Femur (tissue), 1 donor: ENCODE results near the gene UGT2B15.
"Not testable (repeated sequence)": the region's sequence is repeated elsewhere in the genome, so short reads cannot be mapped to it uniquely, and the experiment has no call there.

Experiments used
- DNase-seq: peaks from one replicate; pipeline ENCODE4 v3.0.0-alpha.2; 2017

The UGT2B15 gene

DNA sequence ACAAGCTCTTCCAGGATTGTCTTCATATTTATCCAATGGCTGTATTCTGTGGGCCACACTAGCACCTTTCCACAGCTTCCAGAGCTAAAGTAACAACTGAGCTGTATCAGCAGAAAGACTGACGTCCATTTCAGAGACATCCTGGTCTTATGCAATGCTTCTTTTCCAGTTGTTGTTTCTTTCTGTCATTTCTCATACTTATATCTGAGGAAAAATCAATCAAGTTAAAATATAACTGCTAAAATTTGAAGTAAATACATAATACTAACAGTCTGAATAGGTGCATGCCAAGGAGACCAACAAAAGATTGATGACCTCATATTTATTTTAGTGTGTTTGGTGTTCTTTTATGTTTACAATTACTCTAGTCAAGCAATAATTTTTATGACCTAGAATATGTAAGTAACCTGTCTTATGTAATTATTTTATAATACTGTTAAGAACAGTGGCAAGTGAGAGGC lies at the start of gene UGT2B15:
UGT2B15 (minus strand) TSS at position 174 of the 461 bp plus-strand sequence; CDS start at position 140, 34 bp downstream.
- not testable (repeated sequence) for DNase-seq

DNA sequence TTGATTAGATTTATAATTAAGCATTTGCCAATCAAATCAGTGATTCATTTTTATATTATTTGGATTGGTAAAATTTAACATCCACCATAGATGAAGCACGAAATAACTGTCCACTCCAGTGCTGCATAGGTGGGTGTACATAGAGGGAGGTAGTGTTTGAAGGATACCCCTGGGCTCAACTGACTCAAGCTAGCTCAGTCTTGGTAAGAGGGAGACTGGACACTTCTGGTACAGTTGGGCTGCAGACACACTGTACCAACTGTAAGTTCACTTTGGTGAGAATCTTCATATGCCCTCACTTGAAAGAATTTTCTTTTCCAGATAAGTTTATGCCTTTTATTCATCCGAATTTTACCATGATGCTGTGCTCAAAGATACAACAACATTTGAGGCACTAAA lies 48.6 kb upstream of the UGT2B15 start:
- DNase-seq = no peak

- no peak for DNase-seq
These were observed 48.1 kb upstream of the UGT2B15 start for GRCh38 chr4:68718447-68719074.

GRCh38 chr4:68717999-68718398 lies 47.5 kb upstream of the UGT2B15 start:
- DNase-seq = no peak

DNA sequence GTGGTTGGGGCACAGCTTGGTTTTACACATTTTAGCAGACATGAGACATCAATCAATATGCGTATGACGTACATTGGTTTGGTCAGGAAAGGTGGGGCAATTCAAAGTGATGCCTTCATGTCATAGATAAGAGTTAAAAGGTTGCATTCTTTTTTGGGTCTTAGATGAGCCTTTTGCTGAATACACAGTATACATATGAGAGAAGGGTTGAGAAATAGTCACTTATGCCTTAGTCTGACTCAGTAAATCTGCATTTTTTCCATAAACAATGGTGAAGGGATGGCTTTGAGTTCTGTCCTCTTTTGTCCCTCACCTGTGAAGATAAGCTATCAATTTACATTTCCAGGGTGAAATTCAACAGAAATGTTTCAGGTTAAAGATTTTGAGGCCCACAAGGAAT lies 43.9 kb upstream of the UGT2B15 start:
- no peak for DNase-seq

DNA sequence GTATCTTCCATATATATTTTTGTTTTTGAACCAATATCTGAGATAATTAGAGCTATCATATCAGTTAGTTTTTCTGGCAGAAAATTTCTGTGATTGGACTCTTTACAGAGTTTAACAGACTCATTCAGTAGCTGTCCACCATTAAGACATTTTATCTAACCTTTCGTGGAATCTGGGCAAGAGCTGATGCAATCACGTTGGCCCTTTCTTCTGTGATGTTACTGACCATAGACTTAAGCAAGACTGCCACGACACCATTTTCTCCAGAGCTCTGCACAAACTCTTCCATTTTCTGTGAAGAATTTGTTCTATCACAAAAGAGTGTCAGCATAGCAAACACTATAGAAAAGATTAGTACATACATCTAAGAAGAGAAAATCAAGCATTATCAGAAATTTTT lies 41.8 kb upstream of the UGT2B15 start:
- no peak for DNase-seq

DNA sequence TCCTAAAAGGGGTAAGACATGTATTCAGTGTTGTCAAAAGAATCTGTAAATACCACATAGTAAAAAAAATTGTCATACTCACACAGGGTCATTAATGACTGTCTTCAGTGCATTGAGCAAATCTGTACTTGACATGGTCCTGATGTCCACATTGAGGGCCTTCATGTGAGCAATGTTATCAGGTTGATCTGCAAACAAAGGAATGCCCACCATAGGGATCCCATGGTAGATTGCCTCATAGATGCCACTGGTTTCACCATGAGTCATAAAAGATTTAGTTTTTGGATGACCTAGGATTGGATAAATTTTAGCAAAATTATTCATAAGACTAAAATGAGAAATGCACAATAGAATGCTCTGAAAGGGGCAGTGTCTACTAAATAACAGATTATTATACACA lies 38.1 kb upstream of the UGT2B15 start:
- no peak for DNase-seq

DNA sequence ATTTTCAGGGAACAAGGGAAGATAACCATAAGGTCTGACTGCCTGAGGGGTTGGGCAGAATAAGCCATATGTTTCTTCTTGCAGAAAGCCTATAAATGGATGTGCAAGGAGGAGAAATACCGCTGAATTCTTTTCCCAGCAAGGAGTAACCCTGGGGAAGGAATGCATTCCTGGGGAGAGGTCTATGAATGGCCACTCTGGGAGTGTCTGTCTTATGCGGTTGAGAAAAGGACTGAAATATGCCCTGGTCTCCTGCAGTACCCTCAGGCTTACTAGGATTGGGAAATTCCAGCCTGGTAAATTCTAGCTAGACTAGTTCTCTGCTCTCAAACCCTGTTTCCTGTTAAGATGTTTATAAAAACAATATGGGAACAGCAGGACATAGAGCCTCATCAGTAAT lies 32.7 kb upstream of the UGT2B15 start:
- not testable (repeated sequence) for DNase-seq

- DNase-seq = no peak
These were observed 29.7 kb upstream of the UGT2B15 start for GRCh38 chr4:68700152-68700551.

DNA sequence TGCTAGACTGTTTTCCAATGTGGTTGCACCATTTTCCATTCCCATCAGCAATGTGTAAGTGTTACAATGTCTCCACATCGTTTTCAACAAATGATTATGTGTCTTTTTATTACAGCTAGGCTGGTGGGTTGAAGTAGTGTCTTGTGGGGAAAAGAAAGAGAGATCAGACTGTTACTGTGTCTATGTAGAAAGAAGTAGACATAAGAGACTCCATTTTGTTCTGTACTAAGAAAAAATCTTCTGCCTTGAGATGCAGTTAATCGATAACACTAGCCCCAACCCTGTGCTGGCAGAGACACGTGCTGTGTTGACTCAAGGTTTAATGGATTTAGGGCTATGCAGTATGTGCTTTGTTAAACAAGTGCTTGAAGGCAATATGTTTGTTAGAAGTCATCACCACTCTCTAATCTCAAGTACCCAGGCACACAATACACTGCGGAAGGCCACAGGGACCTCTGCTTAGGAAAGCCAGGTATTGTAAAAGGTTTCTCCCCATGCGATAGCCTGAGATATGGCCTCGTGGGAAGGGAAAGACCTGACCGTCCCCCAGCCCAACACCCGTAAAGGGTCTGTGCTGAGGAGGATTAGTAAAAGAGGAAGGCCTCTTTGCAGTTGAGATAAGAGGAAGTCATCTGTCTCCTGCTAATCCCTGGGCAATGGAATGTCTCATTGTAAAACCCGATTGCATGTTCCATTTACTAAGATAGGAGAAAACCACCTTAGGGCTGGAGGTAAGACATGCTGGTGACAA lies 23.0 kb upstream of the UGT2B15 start:
- DNase-seq = no peak

DNA sequence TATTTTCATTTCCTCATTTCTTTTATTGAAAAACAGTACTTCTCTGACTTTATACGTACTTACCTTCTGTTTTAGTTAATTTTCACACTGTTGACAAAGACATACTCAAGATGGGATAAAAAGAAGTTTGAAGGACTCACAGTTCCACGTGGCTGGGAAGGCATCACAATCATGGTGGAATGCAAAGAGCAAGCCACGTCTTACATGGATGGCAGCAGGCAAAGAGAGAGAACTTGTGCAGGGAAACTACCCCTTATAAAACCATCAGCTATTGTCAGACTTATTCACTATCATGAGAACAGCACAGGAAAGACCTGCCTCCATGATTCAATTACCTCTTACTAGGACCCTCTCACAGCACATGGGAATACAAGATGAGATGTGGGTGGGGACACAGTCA lies 20.7 kb upstream of the UGT2B15 start:
- DNase-seq = no peak

- no peak for DNase-seq
These were observed 12.6 kb upstream of the UGT2B15 start for GRCh38 chr4:68683034-68683433.

- not testable (repeated sequence) for DNase-seq
These were observed 10.8 kb upstream of the UGT2B15 start for GRCh38 chr4:68681298-68681697.

- DNase-seq = no peak
These were observed 2.7 kb upstream of the UGT2B15 start for GRCh38 chr4:68673143-68673542.

GRCh38 chr4:68671217-68671616 lies 765 bp upstream of the UGT2B15 start:
- not testable (repeated sequence) for DNase-seq

DNA sequence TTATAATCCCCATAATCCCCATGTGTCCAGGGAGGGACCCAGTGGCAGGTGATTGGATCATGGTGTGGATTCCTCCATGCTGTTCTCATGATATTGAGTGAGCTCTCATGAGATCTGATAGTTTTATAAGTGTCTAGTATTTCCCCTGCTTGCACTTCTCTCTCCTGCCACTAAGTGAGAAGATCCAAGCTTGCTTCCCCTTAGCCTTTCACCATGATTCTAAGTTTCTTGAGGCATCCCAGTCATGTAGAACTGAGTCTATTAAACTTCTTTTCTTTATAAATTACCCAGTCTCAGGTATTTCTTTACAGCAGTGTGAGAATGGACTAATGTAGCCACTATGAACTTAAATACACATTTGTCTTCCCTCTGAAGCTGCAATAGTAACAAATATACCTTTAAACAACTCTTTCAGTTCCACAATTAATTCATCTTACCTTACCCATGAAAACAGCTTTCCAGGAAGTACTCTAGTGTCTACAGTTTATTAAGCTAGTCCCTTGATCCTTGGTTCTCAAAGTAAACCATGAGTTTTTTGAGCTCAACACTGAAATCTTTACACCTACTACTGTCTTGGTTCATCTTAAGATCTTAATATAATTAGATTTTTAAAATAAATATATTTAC lies 1.8 kb downstream of the UGT2B15 start:
- not testable (repeated sequence) for DNase-seq

DNA sequence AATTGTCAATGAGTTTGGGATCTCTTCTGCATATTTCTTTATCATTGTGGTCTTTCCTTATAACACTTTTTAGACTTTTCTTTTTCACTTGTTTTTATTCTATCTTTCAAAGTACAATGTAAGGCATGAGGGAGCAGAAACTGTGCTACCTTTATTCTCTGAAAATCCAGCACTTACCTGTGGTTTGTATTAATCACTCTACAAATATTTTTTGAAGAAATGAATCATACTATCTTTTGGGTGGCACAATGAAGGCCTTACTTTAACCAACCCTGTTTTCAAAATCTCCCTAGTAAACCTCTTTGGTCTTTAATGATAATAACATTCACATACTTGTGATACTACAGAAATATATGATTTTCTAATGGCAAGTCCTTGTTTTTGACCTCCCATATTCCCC lies 2.9 kb downstream of the UGT2B15 start:
- DNase-seq = not testable (repeated sequence)

DNA sequence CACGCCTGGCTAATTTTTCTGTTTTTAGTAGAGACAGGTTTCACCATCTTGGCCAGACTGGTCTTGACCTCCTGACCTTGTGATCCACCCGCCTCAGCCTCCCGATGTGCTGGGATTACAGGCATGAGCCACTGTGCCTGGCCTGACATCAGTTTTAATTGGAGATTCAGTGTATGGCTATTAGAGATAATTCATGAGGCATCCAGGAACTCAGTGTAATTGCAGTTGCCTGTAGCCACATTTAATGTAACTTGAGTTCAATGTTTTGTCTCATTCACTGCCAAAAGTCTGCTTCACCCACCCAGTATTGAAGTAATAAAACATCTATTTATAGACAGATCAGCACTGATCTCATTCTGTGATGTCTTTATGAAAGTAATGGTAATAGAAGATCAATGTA lies 5.7 kb downstream of the UGT2B15 start:
- DNase-seq = not testable (repeated sequence)

DNA sequence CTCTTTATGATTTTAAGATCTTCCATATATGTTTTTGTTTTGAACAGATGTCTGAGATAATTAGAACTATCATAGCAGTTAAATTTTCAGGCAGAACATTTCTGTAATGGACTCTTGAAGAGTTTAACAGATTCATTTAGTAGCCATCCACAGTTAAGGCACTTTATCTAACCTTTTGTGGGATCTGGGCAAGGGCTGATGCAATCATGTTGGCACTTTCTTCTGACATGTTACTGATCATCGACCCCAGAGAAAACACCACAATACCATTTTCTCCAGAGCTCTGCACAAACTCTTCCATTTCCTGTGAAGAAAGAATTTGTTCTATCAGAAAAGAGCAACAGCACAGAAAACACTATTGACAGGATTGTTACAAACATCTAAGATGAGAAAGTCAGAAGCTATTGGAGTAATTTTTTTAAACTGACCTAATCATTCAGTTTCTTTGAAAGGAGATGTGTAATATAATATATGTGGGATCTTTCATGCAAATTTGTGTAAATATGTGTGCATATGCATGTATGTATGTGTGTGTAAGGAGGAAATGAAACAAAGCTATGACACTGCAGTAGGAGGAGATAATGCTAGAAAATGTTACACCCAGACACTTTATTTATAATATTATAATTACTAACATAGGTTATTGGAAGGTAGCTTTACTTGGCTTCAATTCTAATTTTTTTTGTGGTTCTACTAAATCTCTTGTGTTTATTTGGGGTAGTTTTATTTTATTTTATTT lies 7.4 kb downstream of the UGT2B15 start:
- not testable (repeated sequence) for DNase-seq

GRCh38 chr4:68658672-68659071 lies 11.8 kb downstream of the UGT2B15 start:
- no peak for DNase-seq

DNA sequence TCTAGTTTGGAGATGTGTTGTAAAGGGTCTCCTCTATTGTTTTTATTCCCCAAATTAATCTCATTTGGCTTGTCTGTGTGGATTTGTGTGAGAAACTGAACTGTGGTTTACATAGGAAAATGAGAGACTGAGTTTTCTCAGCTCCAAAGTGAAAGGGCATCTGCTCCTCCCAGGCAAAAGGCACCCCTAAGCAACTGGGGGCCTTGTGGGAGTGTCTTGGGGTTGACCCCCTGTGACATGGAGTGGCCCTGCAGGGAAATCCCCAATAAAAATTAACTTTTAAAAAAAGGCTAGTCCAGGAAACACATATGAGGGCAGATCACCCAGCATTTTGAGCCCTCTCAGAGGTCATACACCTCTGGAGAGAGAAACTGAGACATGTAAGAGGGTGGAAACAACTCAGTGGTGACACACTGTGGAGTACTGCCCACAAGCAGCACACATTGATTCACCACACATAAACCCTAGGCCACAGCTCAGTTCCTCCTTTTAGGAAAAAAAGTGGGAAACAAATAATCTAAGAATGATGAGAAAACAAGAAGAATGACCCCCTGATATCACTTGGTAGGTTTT lies 13.3 kb downstream of the UGT2B15 start:
- not testable (repeated sequence) for DNase-seq

DNA sequence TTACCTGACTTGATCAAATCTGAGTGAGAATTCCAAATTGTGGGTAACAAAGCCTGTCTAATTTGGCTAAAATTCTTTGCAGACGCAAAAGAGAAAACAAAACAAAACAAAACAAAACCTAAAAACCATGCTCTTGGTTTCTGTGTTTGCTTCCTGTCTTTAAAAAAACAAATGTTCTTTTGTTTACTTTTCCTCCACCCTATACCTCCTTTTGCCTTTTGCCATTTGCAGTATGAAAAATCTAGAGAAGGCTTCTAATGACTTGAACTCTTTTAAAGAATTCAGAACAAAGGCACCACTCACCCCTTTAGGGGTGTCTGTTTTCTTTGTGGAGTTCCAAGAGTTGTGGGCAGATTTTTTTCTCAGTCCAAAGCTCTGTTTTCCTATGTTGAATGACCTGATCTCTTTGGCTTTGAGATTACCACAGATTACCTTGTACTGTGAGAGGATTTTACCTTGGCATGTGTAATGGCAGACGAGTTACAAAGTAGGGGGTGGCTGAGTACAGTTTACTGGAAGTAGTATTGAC lies 13.9 kb downstream of the UGT2B15 start:
- not testable (repeated sequence) for DNase-seq
